SK-N-MC (cell line): ENCODE measurements around the gene ZBTB7C.

Experiments
- EZH2 ChIP-seq: fragments of 200-600 bp; sonication (generic); IDR thresholded peaks from one replicate; pipeline ENCODE4 v1.6.1; 2017; ENCODE audit warnings: antibody characterized with exemption
- POLR2AphosphoS5 ChIP-seq: IDR thresholded peaks from 2 replicates; pipeline ENCODE4 v1.6.1; 2012; ENCODE audit warnings: mild to moderate bottlenecking, low read depth, low read length, borderline replicate concordance

GRCh38 chr18:48326901-48327675, 82.1 kb downstream of the ZBTB7C start:
- TF ChIP-seq EZH2 (no peak), POLR2AphosphoS5 (no peak)
